COLO668 (cell line): Measurements from ENCODE around the gene MAP3K21.

Experiments
- DNase-seq: peaks from one replicate; lab custom pipeline; 2025; ENCODE audit not compliant: unreplicated experiment; lab: John Stamatoyannopoulos, UW

Gene MAP3K21

GRCh38 chr1:233433436-233434210, 106.1 kb downstream of the MAP3K21 start:
- no peak for DNase-seq
